Fibroblast of mammary gland (primary cell): Measurements from ENCODE around the gene MSH3.

ENCODE experiments used
- DNase-seq: peaks from one replicate; pipeline ENCODE4 v3.0.0-alpha.2; 2010; ENCODE audit warnings: low read depth
- H3K4me3 ChIP-seq: 2 replicates; pipeline ENCODE4 v1.5.1; 2011; ENCODE audit warnings: low read depth, mild to moderate bottlenecking, low read length, moderate library complexity; ENCODE audit not compliant: control insufficient read depth
- CTCF ChIP-seq: conservative IDR thresholded peaks from 2 replicates; pipeline ENCODE4 v1.5.1; 2011; ENCODE audit warnings: low read depth, low read length, inconsistent platforms; ENCODE audit not compliant: control insufficient read depth, insufficient read depth

The MSH3 gene

GRCh38 chr5:80714570-80715298, 60.3 kb downstream of the MSH3 start:
- no peak overlapping the region for H3K4me3 ChIP-seq
- DNase-seq = no peak
- TF ChIP-seq CTCF = no peak

GRCh38 chr5:80715887-80716286, 61.4 kb downstream of the MSH3 start:
- DNase-seq = no peak
- no peak overlapping the region for H3K4me3 ChIP-seq
- no peak for TF ChIP-seq CTCF

- TF ChIP-seq CTCF = no peak
- no peak overlapping the region for H3K4me3 ChIP-seq
- no peak for DNase-seq
Measured at GRCh38 chr5:80720181-80720580, 65.7 kb downstream of the MSH3 start.

GRCh38 chr5:80722916-80723315, 68.5 kb downstream of the MSH3 start:
- no peak for DNase-seq
- no peak for TF ChIP-seq CTCF
- H3K4me3 ChIP-seq = no peak overlapping the region

- no peak overlapping the region for H3K4me3 ChIP-seq
- TF ChIP-seq CTCF = no peak
- DNase-seq = no peak
Measured at GRCh38 chr5:80725446-80725845, 71.0 kb downstream of the MSH3 start.

- TF ChIP-seq CTCF = no peak
- H3K4me3 ChIP-seq = no peak overlapping the region
- DNase-seq = peak; percentile 8
Measured at GRCh38 chr5:80736730-80737129, 82.3 kb downstream of the MSH3 start.

- no peak for TF ChIP-seq CTCF
- DNase-seq = no peak
Measured at GRCh38 chr5:80738466-80738865, 84.0 kb downstream of the MSH3 start.

More at GRCh38 chr5:80738466-80738865, 84.0 kb downstream of the MSH3 start:
- no peak overlapping the region for H3K4me3 ChIP-seq
